Left lung (tissue), 10 donors: Measurements from ENCODE around the gene MOCS1. TPM values are rescaled to one million over a fixed set of nuclear protein-coding genes. Genes with fewer than 3 reads are reported as not detected.
A peak's percentile ranks its signal among the peaks of the same experiment; 100 is the strongest.

Source experiments
- ATAC-seq: fragments of 200-7000 bp; cut with Tn5 transposase; one replicate; pipeline ENCODE4 v1.9.1; 2020; ENCODE audit warnings: moderate library complexity
- DNase-seq, 4 donors: peaks; one replicate each; pipeline ENCODE4 v3.0.0-alpha.2; 2013 to 2020
- H3K27ac ChIP-seq, 2 donors: fragments of 200-600 bp; sonication (generic) in 1 of 2; one replicate each; pipeline versions ENCODE4 v1.5.0 to v1.8.0; 2020 to 2021
- H3K27me3 ChIP-seq, 2 donors: fragments of 200-600 bp; sonication (generic) in 1 of 2; one replicate each; pipeline versions ENCODE4 v1.5.0 to v1.8.0; 2020 to 2021
- H3K36me3 ChIP-seq, 2 donors: fragments of 200-600 bp; sonication (generic) in 1 of 2; one replicate each; pipeline versions ENCODE4 v1.5.0 to v1.8.0; 2020 to 2021
- H3K4me1 ChIP-seq, 2 donors: fragments of 200-600 bp; one replicate each; pipeline ENCODE4 v1.8.0; 2021
- H3K4me3 ChIP-seq, 2 donors: fragments of 200-600 bp; sonication (generic) in 1 of 2; one replicate each; pipeline versions ENCODE4 v1.5.0 to v1.8.0; 2020 to 2021; ENCODE audit warnings: mild to moderate bottlenecking in 1 of 2
- H3K9me3 ChIP-seq, 2 donors: fragments of 200-600 bp; sonication (generic) in 1 of 2; one replicate each; pipeline versions ENCODE4 v1.5.0 to v1.8.0; 2020 to 2021
- CTCF ChIP-seq, 2 donors: fragments of 200-600 bp; sonication (generic) in 1 of 2; IDR thresholded peaks; one replicate each; pipeline versions ENCODE4 v1.5.0 to v1.8.0; 2021; ENCODE audit warnings: antibody characterized with exemption in 2 of 2
- intact Hi-C, 2 donors: fragments of 100-400 bp; cut with DNase I; formaldehyde crosslinking; loops; one replicate each; pipeline versions ENCODE4 v1.11.2 to v1.14.2; 2022
- polyA plus RNA-seq, 6 donors: library from polyadenylated mRNA; unstranded; fragments of 120-200 nt; gene quantifications; one replicate each; pipeline ENCODE4 v1.2.1, GENCODE V29; 2013; ENCODE audit not compliant: insufficient read length in 6 of 6
- total RNA-seq, 2 donors: library from RNA; stranded (reverse); fragmentation: NEBNext Ultra II Directional; extraction: Animal tissue kit (Norgen Biotek cat#: 25700); gene quantifications; one replicate each; pipeline ENCODE4 v1.2.1, GENCODE V29; 2021
- donor health status: DM: no; HTN: yes; CAD: no.
- donor health status: DM: no; HTN: no; CAD: no.

The MOCS1 gene
- total and polyA plus RNA-seq, 8 donors: 18.0 to 29.0 (median 23.2) TPM

- no peak overlapping the region for H3K27ac ChIP-seq
- no peak for TF ChIP-seq CTCF (IDR thresholded peaks at IDR 0.05)
- H3K9me3 ChIP-seq: no peaks in the 10 kb centered on the region
- no peaks in the 10 kb centered on the region for H3K36me3 ChIP-seq
- DNase-seq (no peak), ATAC-seq (no peak)
- peaks cover 4 to 6% of the 10 kb centered on the region in 2 donors for H3K4me1 ChIP-seq
- H3K4me3 ChIP-seq: no peak overlapping the region
- intact Hi-C loops: no loop called here
- H3K27me3 ChIP-seq: peaks cover 0 to 27% of the 10 kb centered on the region in 2 donors
Measured at GRCh38 chr6:39936857-39937256, 2.6 kb upstream of the MOCS1 start.

GRCh38 chr6:39935241-39935640 lies 979 bp upstream of the MOCS1 start:
- Histone ChIP-seq H3K36me3 (no peaks in the 10 kb centered on the region), H3K4me1 (peaks cover 4 to 7% of the 10 kb centered on the region in 2 donors), H3K4me3 (no peak overlapping the region), H3K27ac (no peak overlapping the region), H3K9me3 (no peaks in the 10 kb centered on the region), H3K27me3 (peaks cover 0 to 27% of the 10 kb centered on the region in 2 donors)
- intact Hi-C loops: no loop called here
- no peak for ATAC-seq
- DNase-seq: no peak
- TF ChIP-seq CTCF (IDR thresholded peaks at IDR 0.05): no peak

- Histone ChIP-seq H3K9me3 (no peaks in the 10 kb centered on the region), H3K4me1 (peaks cover 4 to 8% of the 10 kb centered on the region in 2 donors), H3K4me3 (peak overlapping the region; percentile 65 to 84), H3K36me3 (no peaks in the 10 kb centered on the region), H3K27ac (peak overlapping the region; percentile 62 to 76), H3K27me3 (peaks cover 0 to 27% of the 10 kb centered on the region in 2 donors)
- no peak for TF ChIP-seq CTCF (IDR thresholded peaks at IDR 0.05)
- intact Hi-C loops: no loop called here
- ATAC-seq: peak; percentile 13
- no peak for DNase-seq
Measured at GRCh38 chr6:39933669-39934130, 562 bp downstream of the MOCS1 start.

GRCh38 chr6:39932386-39932910 lies 1.8 kb downstream of the MOCS1 start:
- H3K4me1 ChIP-seq: peaks cover 4 to 8% of the 10 kb centered on the region in 2 donors
- no peaks in the 10 kb centered on the region for H3K9me3 ChIP-seq
- peaks cover 0 to 27% of the 10 kb centered on the region in 2 donors for H3K27me3 ChIP-seq
- DNase-seq: no peak
- no peaks in the 10 kb centered on the region for H3K36me3 ChIP-seq
- no peak for ATAC-seq
- intact Hi-C loops: no loop called here
- no peak overlapping the region for H3K27ac ChIP-seq
- TF ChIP-seq CTCF (IDR thresholded peaks at IDR 0.05): no peak
- peak overlapping the region in 1 of 2 donors; percentile 65 for H3K4me3 ChIP-seq

- peaks cover 0 to 27% of the 10 kb centered on the region in 2 donors for H3K27me3 ChIP-seq
- H3K36me3 ChIP-seq: no peaks in the 10 kb centered on the region
- ATAC-seq (no peak), DNase-seq (no peak)
- H3K27ac ChIP-seq: no peak overlapping the region
- peaks cover 4 to 8% of the 10 kb centered on the region in 2 donors for H3K4me1 ChIP-seq
- no peak overlapping the region for H3K4me3 ChIP-seq
- intact Hi-C loops: no loop called here
- TF ChIP-seq CTCF (IDR thresholded peaks at IDR 0.05): no peak
- no peaks in the 10 kb centered on the region for H3K9me3 ChIP-seq
Measured at GRCh38 chr6:39931607-39932006, 2.7 kb downstream of the MOCS1 start.
